HG03378 (cell line): ENCODE results near the gene TTC28.
"Not testable (repeated sequence)": the region's sequence is repeated elsewhere in the genome, so short reads cannot be mapped to it uniquely, and the experiment has no call there.

Experiments
- ATAC-seq: cut with Tn5 transposase; IDR thresholded peaks from one replicate; pipeline ENCODE4 v1.9.1; 2021; ENCODE audit warnings: mild to moderate bottlenecking, moderate library complexity; ENCODE audit not compliant: unreplicated experiment

TTC28 gene

DNA sequence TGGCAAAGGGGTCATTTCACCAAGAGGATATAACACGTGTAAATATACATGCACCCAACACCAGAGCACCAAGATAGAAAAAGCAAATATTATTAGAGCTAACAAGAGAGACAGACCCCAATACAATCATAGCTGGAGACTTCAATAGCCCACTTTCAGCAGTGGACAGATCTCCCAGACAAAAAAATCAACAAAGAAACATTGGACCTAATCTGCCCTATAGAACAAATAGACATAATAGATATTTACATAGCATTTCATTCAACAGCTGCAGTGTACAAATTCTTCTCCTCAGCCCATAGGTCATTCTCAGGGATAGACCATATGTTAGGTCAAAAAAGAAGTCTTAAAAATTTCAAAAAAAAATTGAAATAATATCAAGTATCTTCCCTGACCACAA is 312.8 kb downstream of the TTC28 start:
- no peak for ATAC-seq

- no peak for ATAC-seq
Measured at GRCh38 chr22:28365371-28365770, 314.3 kb downstream of the TTC28 start.

DNA sequence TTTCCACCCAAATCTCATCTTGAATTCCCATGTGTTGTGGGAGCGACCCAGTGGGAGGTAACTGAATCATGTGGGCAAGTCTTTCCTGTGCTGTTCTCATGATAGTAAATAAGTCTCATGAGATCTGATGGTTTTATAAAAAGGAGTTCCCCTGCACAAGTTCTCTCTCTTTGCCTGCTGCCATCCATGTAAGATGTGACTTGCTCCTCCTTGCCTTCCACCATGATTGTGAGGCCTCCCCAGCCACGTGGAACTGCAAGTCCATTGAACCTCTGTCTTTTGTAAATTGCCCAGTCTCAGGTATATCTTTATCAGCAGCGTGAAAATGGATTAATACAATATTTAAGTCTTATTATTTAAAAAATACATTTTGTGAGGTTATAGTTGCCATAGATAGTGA is 315.5 kb downstream of the TTC28 start:
- not testable (repeated sequence) for ATAC-seq

DNA sequence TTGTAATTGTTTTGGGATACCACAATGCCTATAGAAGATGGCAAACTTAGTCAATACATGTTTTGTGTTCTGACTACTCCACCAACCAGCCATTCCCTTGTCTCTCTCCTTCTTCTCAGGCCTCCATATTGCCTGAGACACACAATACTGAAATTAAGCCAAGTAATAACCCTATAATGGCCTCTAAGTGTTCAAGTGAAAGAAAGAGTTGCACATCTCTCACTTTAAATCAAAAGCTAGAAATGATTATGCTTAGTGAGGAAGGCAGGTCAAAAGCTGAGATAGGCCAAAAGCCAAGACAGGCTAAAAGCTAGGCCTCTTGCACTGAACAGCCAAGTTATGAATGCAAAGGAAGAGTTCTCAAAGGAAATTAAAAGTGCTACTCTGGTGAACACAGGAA is 318.7 kb downstream of the TTC28 start:
- ATAC-seq = no peak

- ATAC-seq = no peak
Measured at GRCh38 chr22:28358312-28358711, 321.3 kb downstream of the TTC28 start.

DNA sequence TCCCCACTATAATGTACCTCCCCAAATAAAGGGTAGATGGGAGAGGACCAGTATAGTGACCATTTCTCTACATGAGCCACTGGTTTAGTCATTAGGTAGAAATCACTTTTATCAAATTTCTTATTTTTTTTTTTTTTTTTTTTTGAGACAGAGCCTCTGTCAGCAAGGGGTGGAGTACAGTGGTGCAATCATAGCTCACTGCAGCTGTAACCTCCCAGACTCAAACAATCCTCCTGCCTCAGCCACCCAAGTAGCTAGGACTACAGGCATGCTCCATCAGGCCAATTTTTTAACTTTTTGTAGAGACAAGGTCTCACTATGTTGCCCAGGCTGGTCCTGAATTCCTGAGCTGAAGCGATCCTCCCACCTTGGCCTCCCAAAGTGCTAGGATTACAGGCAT is 322.4 kb downstream of the TTC28 start:
- no peak for ATAC-seq

GRCh38 chr22:28351476-28351875 is 328.2 kb downstream of the TTC28 start:
- no peak for ATAC-seq

DNA sequence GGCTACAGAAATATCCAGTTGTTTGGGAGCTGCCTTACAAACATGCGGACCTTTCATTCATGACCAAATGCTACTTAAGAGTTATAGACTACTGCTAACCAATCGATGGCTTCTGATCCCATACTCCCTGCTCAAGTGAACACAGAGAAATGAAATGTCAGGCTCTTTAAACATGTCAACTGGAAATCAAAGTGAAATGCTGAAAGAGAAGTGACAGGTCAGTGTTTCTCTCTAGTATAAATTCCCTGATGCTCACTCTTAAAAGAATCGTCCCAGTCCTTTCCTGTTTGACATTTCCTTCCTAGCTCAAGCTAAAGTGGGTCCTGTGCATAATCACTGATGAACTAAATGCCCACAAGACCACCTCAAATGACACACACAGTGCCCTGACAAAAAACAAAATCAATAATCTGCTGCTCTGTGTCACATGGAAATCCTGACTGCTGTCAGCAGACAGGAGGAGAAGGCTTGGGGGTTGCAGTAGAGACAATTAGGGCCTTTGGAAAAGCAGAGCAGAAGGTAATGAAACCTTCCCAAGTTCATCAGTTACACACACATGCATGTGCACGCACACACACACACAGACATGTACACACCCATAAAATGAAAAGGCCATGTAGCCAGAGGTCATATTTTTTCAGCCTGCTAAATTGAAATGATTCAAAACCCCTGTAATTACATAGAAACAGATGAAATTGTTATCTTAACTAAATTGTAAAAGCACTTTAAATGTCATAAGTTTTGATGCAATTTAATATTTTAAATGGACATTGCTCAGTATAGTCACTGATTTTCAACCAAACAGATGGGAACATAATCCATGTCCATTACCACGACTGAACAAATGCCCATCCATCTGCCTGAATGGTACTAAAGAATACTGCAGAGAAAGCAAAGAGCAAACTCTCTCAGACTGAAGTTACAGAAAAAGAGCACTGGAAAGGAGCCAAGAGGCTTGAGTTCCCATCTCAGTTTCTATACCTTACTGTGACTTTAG is 330.7 kb downstream of the TTC28 start:
- ATAC-seq = no peak

DNA sequence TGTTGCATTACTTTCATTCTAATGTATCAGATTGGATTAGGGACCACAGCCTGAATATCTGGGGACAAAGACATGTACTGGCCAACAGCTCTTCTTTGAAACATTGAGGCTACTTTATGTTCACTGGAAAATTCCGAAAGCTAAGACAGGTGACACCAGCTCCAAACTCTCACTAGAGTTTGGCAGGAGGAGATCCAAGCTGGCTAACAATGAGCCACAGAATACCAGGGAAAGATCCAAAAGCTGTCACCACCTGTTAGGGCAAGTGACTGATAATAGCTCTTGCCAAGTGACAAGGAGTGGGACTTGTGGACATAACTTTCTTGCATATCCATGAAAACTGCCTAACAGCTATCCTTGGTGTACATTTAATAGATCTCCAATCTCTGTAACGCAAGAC is 333.3 kb downstream of the TTC28 start:
- no peak for ATAC-seq

DNA sequence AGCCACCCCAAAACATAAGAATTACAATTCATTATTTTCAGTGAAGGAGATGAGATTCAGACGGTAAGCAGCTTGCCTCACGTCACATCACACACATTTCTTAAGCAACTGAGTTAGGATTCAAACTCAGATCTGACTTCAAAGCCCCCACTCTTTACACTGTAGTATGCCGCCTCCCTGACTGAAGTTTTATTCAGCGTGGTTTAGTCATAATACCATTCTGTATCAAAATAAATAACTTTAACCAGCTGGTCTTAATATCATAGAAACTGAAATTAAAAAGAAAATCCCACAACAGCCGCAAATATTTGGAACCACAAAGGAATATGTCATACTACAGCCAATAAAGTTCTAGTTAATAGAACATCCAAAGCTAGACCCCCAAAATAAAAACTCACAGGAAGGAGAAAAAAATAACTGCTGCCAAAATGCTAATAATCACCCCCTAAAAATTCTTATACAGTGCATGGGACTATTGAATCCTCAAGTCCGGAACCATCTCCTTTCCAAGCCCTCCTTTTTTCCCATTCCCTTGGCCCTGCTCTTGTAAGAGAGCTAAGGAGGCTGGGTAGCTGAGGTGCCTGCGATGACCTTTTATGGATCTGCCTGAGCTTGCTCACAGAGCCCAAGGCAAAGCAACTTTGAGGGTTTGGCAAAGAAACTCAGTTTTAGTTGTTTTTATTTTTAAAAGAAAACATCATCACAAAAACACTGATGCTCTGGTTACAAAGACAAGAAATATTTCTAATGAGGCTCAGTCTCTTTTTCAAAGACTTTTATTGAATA is 334.5 kb downstream of the TTC28 start:
- ATAC-seq = no peak

- no peak for ATAC-seq
Measured at GRCh38 chr22:28341001-28341400, 338.6 kb downstream of the TTC28 start.

DNA sequence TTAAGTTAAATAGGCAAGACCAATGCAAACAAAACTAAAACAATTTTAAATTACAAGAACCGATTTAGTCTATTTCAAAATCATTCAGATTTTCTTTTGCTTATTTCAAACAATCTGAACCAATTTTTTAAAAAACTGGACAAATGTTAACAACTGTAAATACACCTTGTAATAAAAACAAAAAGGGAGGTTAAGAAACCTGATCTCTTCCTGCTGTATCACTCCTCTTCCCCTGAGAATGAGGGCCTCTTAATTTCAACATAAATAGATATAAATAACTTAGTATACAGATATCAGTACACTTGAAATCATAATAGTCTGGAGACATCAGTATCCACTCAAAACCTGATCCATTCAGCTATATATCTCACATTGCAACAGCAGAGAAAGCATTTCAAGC is 346.6 kb downstream of the TTC28 start:
- ATAC-seq = no peak

DNA sequence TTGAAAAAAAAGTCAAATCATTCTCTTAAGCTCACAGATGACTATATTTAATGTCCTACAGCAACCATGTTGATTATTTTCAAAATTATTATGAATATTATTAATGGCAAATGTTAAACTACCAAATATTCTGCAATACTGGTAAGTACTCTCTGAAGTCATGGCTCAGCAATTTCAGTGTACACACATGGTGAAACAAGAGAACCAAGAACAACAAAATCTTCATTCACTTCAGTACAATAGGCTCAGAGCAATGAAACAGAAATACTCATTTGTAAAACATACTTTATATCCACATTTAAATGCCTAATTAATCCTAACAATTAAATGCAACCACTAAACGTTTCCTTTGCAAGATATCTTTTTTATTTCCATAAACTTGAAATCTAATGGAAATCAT is 347.2 kb downstream of the TTC28 start:
- no peak for ATAC-seq

GRCh38 chr22:28331695-28332094 is 347.9 kb downstream of the TTC28 start:
- no peak for ATAC-seq

GRCh38 chr22:28329186-28330073 is 350.2 kb downstream of the TTC28 start:
- ATAC-seq = no peak

DNA sequence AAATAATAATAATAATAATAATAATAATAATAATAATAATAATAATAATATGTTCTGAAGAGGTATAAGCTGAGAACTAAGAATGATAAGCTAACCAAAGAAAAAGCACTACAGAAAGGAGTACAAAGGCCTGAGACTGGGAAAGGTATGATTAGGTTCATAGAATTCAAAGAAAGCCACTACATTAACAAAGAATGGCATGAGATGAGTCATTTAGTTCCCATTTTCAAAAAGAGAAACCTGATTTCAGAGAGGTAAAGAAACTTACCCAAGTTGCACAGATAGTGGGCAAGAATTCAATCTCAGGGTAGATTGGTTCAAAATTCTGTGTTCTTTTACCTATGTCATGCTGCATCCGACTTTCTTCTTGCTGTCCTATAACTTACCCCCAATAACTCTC is 350.9 kb downstream of the TTC28 start:
- ATAC-seq = no peak

GRCh38 chr22:28316014-28316413 is 363.6 kb downstream of the TTC28 start:
- no peak for ATAC-seq

GRCh38 chr22:28314959-28315358 is 364.7 kb downstream of the TTC28 start:
- ATAC-seq = no peak

- ATAC-seq = no peak
Measured at GRCh38 chr22:28310299-28310698, 369.3 kb downstream of the TTC28 start.

- no peak for ATAC-seq
Measured at GRCh38 chr22:28299753-28300152, 379.9 kb downstream of the TTC28 start.

DNA sequence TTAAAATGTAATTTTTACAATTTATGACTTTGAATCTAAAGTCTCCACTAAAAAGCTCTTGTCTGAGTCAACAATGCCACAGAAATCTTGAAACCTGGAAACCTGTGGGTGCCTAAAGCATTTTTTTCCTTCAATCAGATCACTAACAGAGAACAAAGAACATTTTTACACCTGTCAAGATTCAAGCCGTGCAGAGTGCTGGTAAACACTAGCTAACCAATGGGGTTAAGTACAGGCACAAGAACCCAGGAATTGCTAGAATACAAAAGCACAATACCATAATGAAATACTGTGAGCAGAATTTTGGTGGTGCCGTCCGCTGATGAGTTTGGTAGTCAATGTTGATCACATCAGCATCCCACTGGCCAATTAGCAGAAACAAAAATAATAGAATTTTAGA is 380.3 kb downstream of the TTC28 start:
- no peak for ATAC-seq
